GM12892 (cell line): ENCODE results near the gene TCERG1.

Source experiments
- POLR2A ChIP-seq: IDR thresholded peaks from 2 replicates; pipeline ENCODE4 v1.6.1; 2011; ENCODE audit warnings: low read depth, low read length, control low read depth
- POLR2AphosphoS5 ChIP-seq: IDR thresholded peaks from 2 replicates; pipeline ENCODE4 v1.6.1; 2011; ENCODE audit warnings: low read depth, low read length, control low read depth
- TAF1 ChIP-seq: IDR thresholded peaks from 2 replicates; pipeline ENCODE4 v1.6.1; 2011; ENCODE audit warnings: low read depth, mild to moderate bottlenecking, control low read depth, low read length, borderline replicate concordance

- TF ChIP-seq POLR2A (no peak), POLR2AphosphoS5 (no peak), TAF1 (no peak)
These were observed 22.1 kb upstream of the TCERG1 start for GRCh38 chr5:146425023-146425422.
